HG02852 (cell line): Measurements from ENCODE around the gene ZNF70.

Source experiments
- ATAC-seq: cut with Tn5 transposase; IDR thresholded peaks from one replicate; pipeline ENCODE4 v1.9.1; 2021; ENCODE audit warnings: mild to moderate bottlenecking, moderate library complexity; ENCODE audit not compliant: unreplicated experiment

Gene ZNF70

DNA sequence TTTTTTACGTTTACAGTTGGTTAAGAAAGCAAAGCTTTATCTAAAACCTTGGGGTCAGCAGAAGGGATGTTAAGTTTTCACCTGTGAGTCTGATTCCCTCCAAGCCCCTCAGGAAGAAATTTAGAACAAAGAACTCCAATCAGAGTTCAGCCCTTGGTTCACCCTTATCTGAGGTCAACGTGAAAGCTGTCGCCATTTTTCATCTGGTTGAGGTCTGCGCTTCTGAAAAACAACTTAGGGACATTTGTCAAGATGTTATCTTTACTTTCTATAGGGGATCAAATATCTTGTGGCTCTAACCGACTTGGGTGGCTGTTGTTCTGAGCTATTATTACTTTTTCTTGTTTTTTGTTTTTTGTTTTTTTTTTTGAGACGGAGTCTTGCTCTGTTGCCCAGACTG is 30.1 kb downstream of the ZNF70 start:
- no peak for ATAC-seq

DNA sequence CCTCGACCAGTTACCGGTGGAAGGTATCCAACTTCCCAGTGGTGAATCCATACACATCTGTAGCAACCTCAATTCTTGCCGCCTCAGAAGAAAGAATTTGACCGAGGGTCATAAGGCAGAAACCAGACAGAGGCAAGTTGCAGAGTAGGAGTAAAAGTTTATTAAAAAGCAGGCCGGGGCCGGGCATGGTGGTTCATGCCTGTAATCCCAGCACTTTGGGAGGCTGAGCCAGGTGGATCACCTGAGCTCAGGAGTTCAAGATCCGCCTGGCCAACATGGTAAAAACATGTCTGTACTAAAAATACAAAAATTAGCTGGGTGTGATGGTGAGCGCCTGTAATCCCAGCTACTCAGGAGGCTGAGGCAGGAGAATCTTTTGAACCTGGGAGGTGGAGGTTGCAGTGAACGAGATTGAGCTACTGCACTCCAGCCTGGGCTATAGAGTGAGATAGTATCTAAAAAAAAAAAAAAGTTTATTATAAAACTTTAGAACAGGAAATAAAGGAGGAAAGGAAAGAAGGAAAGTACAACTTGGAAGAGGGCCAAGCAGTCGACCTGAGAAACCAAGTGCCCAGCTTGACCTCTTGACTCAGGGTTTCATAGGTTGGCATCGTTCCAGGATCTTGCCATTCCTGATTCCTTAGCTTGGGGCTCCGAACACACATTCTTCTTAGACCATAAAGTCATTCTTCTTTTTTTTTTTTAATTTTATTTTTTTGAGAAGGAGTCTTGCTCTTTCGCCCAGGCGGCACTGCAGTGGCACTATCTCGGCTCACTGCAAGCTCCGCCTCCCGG is 32.3 kb downstream of the ZNF70 start:
- ATAC-seq: no peak

DNA sequence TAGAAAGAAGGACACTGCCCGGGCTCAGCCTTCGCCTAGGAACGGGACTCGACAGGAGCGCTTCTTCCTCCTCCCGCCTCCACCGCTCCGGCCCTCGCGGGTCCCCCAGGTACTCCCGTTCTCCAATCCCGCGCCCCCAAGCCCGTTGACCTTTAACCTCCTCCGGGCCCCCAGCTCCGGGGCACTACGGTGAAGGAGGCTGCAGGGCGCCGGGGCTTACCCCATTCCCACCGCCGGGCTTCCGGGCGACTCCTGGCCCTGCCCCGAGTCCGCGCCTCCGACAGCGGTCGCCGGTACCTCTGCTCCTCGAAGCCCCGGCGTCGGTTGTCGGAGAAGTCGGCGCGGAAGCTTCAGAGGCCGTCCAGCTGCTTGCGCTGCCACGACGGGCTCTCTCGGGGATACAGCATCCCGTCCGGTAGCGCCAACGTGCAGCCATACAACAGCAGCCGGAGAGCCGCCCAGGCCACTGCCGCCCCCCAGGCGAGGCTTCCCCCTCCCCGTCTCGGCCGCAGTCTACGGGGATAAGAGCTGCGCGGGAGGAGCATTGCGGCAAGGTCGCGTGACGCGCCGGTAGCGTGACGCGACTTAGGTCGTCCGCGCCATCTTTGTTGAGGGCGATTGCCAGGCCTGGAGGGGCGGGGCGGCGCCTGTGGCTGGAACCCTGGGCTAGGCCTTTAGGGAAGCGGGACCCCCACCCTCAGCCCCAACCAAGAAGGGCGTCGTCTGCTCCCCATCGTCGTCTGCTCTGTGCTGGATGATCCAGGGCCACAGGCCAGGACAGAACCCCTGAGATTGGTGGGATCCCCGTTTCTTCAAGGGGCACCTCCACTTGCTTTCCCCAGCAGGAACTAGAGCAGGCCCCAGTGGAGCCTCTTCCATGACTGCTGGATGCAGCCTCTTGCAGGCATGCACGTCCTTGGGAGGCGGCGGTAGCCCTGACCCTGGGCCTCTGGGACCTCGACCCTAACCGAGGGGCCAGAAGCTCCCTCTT is 33.8 kb downstream of the ZNF70 start:
- ATAC-seq: peak; percentile 78

DNA sequence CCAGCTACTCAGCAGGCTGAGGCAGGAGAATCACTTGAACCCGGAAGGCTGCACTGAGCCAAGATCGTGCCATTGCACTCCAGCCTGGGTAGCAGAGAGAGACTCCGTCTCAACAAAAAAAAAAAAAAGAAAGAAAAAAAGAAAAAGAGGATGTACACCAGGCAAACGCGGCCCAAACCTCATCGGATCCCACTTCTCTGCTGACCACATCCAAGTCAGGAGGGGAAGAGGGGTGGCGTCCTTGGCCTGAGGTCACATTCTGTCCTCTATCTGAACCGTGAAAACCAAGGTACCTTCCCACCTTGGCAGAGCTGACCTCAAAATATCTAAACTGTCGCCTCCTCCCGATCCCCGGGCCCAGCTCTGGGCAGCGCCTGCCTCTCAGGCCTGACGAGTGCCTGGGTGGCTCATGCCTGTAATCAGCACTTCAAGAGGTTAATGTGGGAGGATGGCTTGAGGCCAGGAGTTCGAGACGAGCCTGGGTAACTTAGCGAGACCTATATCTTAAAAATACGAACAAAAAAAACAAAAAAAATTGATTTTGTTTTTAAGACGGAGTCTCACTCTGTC is 35.0 kb downstream of the ZNF70 start:
- no peak for ATAC-seq

DNA sequence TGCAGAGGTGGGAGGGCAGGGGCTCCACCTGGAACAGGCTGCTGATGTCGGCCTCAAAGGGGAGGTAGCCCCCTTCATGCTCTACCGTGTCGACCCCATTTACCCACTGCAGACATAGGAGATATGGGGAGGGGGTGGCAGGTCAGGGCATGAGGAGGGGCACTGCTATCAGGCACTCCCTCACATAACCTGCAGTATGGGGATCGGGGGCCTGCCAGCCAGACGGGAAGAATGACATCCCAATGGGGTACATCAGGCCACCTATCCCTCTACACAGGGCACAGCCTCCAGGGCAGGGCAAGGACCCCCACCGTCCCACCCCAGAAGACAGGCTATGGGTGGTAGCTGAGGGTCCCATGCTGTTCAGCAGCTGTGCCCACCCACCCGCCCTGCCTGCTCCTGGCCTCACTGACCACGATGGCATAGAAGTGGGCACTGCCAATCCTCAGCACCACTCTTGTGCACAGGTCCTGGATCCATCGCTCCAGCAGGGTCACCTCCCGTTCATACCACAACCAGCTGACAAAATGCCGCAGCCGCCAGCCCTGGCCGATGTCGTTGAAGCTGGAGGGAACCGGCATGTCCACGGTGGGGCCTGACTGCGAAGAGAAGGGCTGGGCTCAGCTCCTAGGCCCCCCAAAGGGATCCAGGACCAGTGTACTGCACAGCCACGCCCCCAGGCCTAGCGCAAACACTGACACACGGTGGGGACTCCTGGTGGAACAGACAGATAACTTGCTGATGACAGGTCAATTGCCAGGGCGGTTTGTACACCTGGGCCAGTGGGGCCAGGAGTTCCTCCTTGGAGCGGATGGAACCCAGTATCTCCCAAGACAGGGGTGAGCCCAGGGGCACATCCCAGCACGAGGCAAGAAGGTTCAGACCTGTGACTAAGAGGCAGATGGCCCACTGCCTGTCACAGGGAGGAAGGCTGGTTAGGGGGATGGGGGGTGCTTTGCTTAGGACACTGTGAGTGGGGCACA is 36.0 kb downstream of the ZNF70 start:
- no peak for ATAC-seq

DNA sequence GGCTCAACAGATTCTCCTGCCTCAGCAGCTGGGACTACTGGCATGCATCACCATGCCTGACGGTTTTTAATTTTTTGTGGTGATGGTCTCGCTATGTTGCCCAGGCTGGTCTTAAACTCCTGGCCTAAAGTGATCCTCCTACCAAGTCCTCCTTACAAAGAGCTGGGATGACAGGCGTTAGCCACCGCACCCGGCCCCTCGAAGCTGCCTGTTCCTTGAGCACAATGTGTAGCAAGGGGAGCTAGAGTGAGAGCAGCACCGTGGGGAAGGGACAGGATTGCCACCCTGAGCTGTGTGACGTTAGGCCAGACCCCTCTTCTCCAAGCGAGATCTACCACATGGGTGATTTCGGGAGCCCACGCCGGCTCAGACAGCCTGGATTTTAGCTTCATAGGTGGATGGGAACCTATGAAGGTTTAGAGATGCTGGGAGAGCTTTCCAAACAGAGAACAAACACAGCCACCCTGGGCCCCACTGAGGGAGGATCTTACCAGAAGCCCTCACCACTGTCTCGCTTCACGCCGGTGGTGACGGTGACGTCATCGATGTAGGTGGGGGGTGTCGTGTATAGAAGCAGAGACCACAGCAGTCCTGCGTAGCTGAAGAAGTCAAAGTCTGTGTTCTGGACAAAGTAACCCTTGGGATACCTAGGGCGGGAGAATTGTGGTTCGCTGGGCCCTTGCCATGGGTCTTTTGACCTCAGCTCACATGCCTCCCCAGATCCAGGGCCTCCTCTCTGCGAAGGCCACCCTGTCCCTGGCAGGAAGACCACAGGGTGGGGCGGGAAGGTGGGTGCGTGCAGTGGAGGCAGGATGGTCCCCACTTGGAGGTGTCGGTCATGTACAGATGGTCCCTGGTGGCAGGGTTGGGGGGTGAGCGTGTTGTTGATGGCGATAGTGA is 37.0 kb downstream of the ZNF70 start:
- ATAC-seq: no peak

DNA sequence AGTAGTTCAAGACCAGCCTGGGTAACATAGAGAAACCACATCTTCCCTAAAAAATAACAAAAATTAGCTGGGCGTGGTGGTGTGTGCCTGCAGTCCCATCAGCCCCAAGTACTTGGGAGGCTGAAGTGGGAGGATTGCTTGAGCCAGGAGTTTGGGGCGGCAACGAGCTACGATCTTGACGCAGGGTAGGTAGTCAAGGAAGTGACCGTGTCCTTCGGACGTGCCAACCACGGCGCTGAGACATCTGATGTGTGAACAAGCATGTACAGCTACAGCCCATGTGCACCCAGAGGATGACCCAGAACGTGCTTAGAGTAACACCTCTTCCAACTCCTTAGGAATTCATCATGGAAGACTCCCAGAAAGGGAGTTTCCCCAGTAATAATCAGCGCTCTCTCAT is 38.7 kb downstream of the ZNF70 start:
- ATAC-seq: no peak

DNA sequence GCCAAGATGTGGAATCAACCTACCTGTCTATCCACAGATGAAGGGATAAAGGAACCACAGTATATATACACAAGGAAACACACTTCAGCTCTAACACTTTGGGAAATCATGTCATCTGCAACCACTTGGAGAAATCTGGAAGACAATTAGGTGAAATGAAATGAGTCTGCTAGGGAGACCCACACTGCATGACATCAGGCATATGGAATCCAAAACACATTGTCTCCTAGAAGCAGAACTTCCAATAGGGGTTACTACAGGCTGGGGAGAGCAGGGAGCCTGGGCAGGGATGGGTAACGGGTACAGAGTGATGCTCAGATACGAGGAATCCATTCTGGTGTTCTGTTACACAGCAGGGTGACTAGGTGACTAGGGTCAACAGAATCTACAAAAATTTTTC is 41.8 kb downstream of the ZNF70 start:
- ATAC-seq: no peak

DNA sequence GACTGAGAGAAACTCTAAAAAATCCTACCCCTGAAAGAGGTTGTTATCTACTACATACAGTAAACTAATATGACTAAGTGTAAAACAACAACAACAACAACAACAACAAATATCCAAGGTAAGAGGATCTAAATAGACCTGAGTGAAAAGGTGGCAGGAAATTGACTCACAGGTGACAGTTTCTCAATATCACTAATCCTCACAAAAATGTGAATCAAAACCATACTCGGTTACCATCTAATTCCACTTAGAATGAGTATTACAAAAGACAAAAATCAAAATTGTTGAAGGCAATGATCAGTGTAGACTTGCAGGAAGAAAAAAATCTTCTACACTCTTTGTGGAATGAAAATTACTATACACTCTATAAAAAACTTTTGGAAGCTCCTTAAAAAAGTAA is 42.6 kb downstream of the ZNF70 start:
- no peak for ATAC-seq

DNA sequence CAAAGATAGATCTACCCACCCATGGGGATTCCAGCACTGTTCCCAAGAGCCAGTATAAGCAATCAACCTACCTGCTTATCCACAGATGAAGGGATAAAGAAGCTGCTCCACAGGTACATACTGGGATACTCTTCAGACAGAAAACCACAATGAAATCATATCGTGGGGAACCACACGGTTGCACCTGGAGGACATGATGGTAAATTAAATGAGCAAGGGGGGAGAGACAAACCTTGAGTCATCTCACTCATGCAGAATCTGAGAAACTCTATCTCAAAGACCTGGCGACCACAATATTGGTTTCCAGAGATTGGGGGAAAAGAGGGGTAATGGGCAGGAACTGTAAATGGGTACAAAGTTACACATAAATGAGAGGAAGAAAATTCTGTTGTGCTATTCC is 45.6 kb downstream of the ZNF70 start:
- ATAC-seq: no peak

DNA sequence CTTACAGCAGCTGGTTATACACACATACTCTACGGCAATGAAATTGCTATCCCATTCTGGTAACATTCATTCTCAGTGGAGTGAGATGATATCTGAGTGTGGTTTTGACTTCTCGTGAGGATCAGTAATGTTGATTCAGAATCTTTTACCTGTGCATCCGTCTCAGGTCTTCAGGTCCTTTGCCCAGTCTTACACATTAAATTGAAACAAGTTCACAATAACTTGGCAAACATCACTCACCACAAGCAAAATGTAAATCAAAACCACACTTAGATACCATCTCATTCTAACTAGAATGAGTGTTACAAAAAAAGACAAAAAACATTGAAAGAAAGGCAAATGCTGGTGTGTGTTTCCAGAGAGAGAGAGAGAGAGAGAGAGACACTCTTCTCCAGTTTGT is 46.1 kb downstream of the ZNF70 start:
- ATAC-seq: no peak

DNA sequence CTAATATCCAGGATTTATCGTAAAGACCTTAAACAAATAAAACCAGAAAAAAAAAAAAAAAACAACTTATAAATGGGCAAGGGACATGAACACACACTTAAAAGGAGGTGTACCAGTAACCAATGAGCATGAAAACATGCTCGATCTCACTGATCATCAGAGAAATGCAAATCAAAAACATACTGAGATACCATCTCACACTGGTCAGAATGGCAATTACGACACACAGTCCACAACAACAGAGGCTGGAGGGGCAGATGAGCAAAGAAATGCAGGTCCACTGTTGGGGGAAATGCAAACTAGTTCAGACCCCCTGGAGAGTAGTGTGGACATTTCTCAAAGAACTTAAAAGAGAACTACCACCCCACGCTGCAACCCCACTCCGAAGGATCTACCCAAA is 46.9 kb downstream of the ZNF70 start:
- ATAC-seq: no peak

DNA sequence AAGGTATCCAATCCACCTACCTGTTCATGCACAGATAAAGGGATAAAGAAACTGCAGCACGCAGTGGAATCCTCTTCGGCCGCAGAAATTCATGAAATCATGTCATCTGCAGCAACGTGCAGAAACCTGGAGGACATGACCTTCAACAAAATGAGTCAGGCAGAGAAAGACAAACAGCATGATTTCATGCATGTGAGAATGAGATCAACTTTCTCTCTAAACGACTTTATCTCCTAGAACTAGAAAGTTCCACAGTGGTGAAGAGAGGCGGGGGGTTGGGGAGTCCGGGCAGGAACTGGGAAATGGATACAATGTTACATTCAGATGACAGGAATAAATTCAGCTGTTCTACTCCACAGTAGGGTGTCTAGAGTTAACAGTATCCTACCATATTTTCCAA is 50.2 kb downstream of the ZNF70 start:
- ATAC-seq: no peak

DNA sequence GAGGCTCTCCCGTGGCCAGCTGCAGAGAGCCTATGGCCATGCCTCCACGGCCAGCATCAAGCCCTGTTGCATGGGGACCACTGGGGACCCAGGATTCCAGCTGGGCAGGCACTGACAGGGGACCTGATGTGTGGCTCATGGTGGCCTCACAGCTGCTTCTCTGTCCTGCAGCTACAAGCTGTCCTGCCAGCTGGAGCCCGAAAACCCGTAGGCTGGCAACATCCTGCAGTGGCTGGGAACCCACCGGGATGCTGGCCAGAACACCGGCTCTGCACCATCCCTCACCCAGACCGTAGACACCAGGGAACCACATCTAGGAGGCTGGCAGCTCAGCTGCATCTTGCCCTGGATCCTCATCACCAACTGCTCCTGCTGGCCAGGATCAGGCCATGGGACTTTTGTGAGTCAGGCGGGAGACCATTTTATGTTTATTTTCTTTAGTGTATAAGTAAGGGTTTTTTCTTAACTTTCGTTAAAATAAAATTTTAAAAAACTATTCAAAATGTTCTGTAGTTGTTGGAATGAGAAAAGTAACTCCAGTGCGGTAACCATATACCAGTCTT is 52.2 kb downstream of the ZNF70 start:
- ATAC-seq: no peak

DNA sequence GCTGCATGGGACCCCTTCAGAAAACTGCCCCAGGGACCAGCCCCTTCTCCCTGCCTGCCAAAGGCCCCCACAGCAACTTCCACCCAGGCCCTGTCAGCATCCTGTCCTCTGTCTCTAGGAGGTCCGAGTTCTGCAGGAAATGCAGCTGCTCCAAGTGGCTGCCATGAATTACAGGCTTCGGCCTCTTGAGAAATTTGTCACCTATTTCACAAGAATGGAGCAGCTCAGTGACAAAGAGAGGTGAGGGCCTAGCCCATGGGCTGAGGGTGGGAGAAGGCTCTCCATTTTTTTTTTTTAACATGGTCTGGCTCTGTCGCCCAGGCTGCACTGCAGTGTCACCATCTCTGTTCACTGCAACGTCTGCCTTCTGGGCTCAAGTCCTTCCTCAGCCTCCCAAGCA is 52.8 kb downstream of the ZNF70 start:
- no peak for ATAC-seq

DNA sequence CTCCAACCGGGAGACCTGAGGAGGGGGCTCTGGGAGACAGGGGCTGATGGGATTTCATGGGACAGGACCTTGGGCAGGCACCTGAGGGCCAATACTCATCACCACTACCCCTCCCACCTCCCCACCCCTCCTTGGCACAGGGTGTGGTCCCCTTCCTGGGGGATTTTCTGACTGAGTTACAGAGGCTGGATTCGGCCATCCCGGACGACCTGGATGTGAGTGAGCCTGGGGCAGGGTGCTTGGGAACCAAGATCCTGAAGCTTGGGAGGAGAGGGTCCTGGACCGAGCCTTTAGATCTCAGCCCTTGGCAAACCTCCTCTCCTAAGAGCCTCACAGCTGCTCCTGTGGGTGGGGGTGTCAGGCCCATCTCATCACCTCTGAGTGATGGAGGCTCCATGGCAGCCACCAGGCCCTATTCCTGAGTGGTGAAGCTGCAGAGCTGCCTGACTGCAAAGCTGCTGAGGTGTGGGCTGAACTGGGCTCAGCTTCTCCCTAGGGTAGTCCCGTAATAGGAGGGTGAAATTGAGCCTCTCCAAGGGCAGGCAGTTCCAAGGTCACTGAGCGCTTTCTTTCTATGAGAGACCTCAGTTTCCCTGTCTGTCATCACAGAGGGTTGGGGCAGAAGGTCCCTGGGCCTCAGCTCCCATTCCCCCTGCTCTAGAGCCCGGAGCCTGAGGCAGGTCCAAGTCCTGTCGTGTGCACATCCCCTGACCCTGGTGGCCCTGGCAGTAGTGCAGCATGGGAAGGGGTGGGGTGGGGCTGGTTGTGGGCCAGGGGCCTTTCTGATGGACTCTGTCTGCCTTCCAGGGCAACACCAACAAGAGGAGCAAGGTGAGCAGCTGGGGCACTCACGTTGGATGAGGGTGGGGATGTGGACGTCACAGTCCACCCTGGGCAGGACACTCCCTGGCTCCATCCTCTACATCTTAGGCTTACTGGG is 53.6 kb downstream of the ZNF70 start:
- no peak for ATAC-seq

DNA sequence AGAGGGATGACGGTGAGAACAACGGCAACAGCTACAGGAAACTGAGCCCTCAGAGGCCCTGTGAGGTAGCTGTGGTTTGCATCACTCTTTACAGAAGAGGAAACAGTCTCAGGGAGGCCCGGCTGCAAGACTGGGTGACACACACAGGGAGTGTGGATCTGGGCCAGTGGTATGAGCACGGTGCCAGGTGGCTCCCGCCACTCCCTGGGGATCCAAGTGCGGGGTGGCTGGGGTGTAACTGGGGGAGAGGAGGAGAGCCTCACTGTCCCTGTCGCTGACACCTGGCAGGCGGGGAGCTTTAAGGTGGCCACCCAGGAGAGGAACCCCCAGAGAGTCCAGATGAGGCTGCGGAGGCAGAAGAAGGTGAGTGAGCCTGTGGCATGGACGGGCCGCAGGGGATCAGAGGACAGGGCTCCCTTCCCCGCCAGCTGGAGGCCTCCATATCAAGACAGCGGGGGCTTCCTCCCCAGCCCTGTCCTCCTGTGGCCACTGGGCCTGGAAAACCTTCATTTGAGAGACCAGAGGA is 54.5 kb downstream of the ZNF70 start:
- peak; percentile 76 for ATAC-seq
